Breast epithelium (tissue), 3 donors: ENCODE measurements around the gene SMCR8.

ENCODE experiments used
- CTCF ChIP-seq, 3 donors: fragments of 450-650 bp; IDR thresholded peaks; one replicate each; pipeline ENCODE4 v1.5.1; 2016 to 2017; ENCODE audit warnings: antibody characterized with exemption in 3 of 3, mild to moderate bottlenecking in 3 of 3, moderate library complexity in 3 of 3
- POLR2A ChIP-seq: fragments of 450-650 bp; IDR thresholded peaks from one replicate; pipeline ENCODE4 v1.6.1; 2016; ENCODE audit warnings: antibody characterized with exemption, mild to moderate bottlenecking, moderate library complexity
- POLR2AphosphoS5 ChIP-seq, 3 donors: sonication (generic); formaldehyde crosslinking; IDR thresholded peaks; one replicate each; pipeline ENCODE4 v1.6.1; 2017; ENCODE audit warnings: antibody characterized with exemption in 3 of 3

GRCh38 chr17:18300725-18301480 lies 14.2 kb upstream of the SMCR8 start:
- no peak for TF ChIP-seq CTCF (IDR thresholded peaks at IDR 0.05)
- TF ChIP-seq POLR2A: no peak
- TF ChIP-seq POLR2AphosphoS5 (IDR thresholded peaks at IDR 0.05): no peak
